HepG2 (cell line): Measurements from ENCODE around the gene HEXD. TPM values are rescaled to one million over a fixed set of nuclear protein-coding genes. Genes with fewer than 3 reads are reported as not detected.
A peak's percentile ranks its signal among the peaks of the same experiment; 100 is the strongest.

Source experiments
- BHLHE40 ChIP-seq: IDR thresholded peaks from 2 replicates; pipeline ENCODE4 v1.6.1; 2011; ENCODE audit warnings: low read length, improper control_type of control experiment
- CBX5 ChIP-seq: sonication (generic); formaldehyde crosslinking; IDR thresholded peaks from 2 replicates; pipeline ENCODE4 v1.4.0; 2020; ENCODE audit warnings: missing genetic modification reagents, borderline replicate concordance
- CCDC6 ChIP-seq: sonication (generic); formaldehyde crosslinking; IDR thresholded peaks from 2 replicates; pipeline ENCODE4 v1.8.1; 2022; ENCODE audit warnings: mild to moderate bottlenecking, missing genetic modification reagents, moderate library complexity
- CHD2 ChIP-seq: IDR thresholded peaks from 2 replicates; pipeline ENCODE4 v1.6.1; 2011; ENCODE audit warnings: low read depth, low read length, improper control_type of control experiment
- ELF3 ChIP-seq: IDR thresholded peaks from 2 replicates; pipeline ENCODE4 v1.6.1; 2016; ENCODE audit warnings: missing genetic modification reagents, missing compliant biosample characterization
- GABPB1 ChIP-seq: IDR thresholded peaks from 2 replicates; pipeline ENCODE4 v1.6.1; 2016; ENCODE audit warnings: mild to moderate bottlenecking, missing genetic modification reagents, moderate library complexity, missing compliant biosample characterization
- GTF2F1 ChIP-seq: fragments of 150-350 bp; IDR thresholded peaks from 2 replicates; pipeline ENCODE4 v1.6.1; 2014; ENCODE audit warnings: low read length
- MAFF ChIP-seq: IDR thresholded peaks from 2 replicates; pipeline ENCODE4 v1.6.1; 2011; ENCODE audit warnings: low read depth, low read length, improper control_type of control experiment
- MTA1 ChIP-seq: sonication (generic); formaldehyde crosslinking; IDR thresholded peaks from 2 replicates; pipeline ENCODE4 v1.4.0; 2020; ENCODE audit warnings: missing genetic modification reagents, mild to moderate bottlenecking, borderline replicate concordance
- NFE2L1 ChIP-seq: sonication (generic); formaldehyde crosslinking; IDR thresholded peaks from 2 replicates; pipeline ENCODE4 v1.4.0; 2020; ENCODE audit warnings: missing genetic modification reagents, mild to moderate bottlenecking, borderline replicate concordance
- PPARG ChIP-seq: conservative IDR thresholded peaks from 2 replicates; pipeline ENCODE4 v1.6.1; 2016; ENCODE audit warnings: missing biosample characterization, missing genetic modification reagents
- RORA ChIP-seq: sonication (generic); formaldehyde crosslinking; IDR thresholded peaks from 2 replicates; pipeline ENCODE4 v1.5.0; 2020; ENCODE audit warnings: mild to moderate bottlenecking, missing genetic modification reagents, moderate library complexity
- SP4 ChIP-seq: sonication (generic); formaldehyde crosslinking; IDR thresholded peaks from 2 replicates; pipeline ENCODE4 v1.8.1; 2023; ENCODE audit warnings: mild to moderate bottlenecking, missing genetic modification reagents
- TOPORS ChIP-seq: sonication (generic); formaldehyde crosslinking; IDR thresholded peaks from 2 replicates; pipeline ENCODE4 v1.8.0; 2023; ENCODE audit warnings: mild to moderate bottlenecking, missing genetic modification reagents
- ZC3H13 ChIP-seq: sonication (generic); formaldehyde crosslinking; IDR thresholded peaks from 2 replicates; pipeline ENCODE4 v1.8.1; 2023; ENCODE audit warnings: mild to moderate bottlenecking, missing genetic modification reagents, moderate library complexity
- ZNF142 ChIP-seq: sonication (generic); formaldehyde crosslinking; IDR thresholded peaks from 2 replicates; pipeline ENCODE4 v1.4.0; 2020; ENCODE audit warnings: missing genetic modification reagents
- ZNF225 ChIP-seq: sonication (generic); formaldehyde crosslinking; IDR thresholded peaks from 2 replicates; pipeline ENCODE4 v1.4.0; 2020; ENCODE audit warnings: mild to moderate bottlenecking, missing genetic modification reagents
- ZNF589 ChIP-seq: sonication (generic); formaldehyde crosslinking; conservative IDR thresholded peaks from 2 replicates; pipeline ENCODE4 v1.8.0; 2022; ENCODE audit warnings: mild to moderate bottlenecking, moderate library complexity, missing genetic modification reagents
- ZNF772 ChIP-seq: sonication (generic); formaldehyde crosslinking; IDR thresholded peaks from 2 replicates; pipeline ENCODE4 v1.5.0; 2020; ENCODE audit warnings: mild to moderate bottlenecking, missing genetic modification reagents
- ZNF777 ChIP-seq: sonication (generic); formaldehyde crosslinking; IDR thresholded peaks from 2 replicates; pipeline ENCODE4 v1.4.0; 2020; ENCODE audit warnings: missing genetic modification reagents
- polyA plus RNA-seq, 8 experiments: library from polyadenylated mRNA; depleted of rRNA in 3 of 8; stranded (reverse) in 7 of 8; unstranded in 1 of 8; fragments of >200 nt; fragmentation: Illumina TruSeq in 4 of 8; extraction: Trizol in 4 of 8; gene quantifications; 2 replicates each; pipeline versions ENCODE4 v1.2.1 to v1.2.3, GENCODE V29; 2011 to 2016; ENCODE audit warnings: low read depth in 4 of 8, missing spikeins in 1 of 8, mixed read lengths in 1 of 8; ENCODE audit not compliant: insufficient read depth in 1 of 8
- total RNA-seq, 5 experiments: library from RNA; depleted of rRNA; stranded (reverse); fragments of >200 nt; fragmentation: Illumina TruSeq; extraction: Trizol; gene quantifications; 2 replicates each; pipeline ENCODE4 v1.2.3, GENCODE V29; 2016; ENCODE audit warnings: low read depth in 1 of 5
- TF ChIP-seq, protein P1 (sequence below): sonication (generic); formaldehyde crosslinking; IDR thresholded peaks from 2 replicates; pipeline ENCODE4 v1.5.0; 2020; ENCODE audit warnings: missing genetic modification reagents
- TF ChIP-seq, protein P2 (sequence below): sonication (generic); formaldehyde crosslinking; conservative IDR thresholded peaks from 2 replicates; pipeline ENCODE4 v1.8.0; 2022; ENCODE audit warnings: mild to moderate bottlenecking, moderate library complexity, missing genetic modification reagents

Gene HEXD
- total and polyA plus RNA-seq, 2 of the 13 experiments (the other 11 are each of a cell fraction or from before 2014, with no cell fraction given): 22.3 to 41.8 TPM

- TF ChIP-seq ZNF142 (no peak), MTA1 (CRISPR knock-in tag) (peak; percentile 77), GABPB1 (CRISPR knock-in tag) (0 out of 2 replicates have a peak, but pooled peaks have one; percentile 12), CHD2 (no peak), PPARG (no peak), ZC3H13 (no peak), ZNF777 (CRISPR knock-in tag) (no peak), TOPORS (CRISPR knock-in tag) (peak; percentile 84), ZNF225 (CRISPR knock-in tag) (no peak), CCDC6 (no peak), CBX5 (peak; percentile 45; the same call in 1 of the 2 replicates), MAFF (no peak), SP4 (CRISPR knock-in tag) (no peak), ZNF589 (CRISPR knock-in tag) (no peak), GTF2F1 (no peak), NFE2L1 (no peak; the same call in 1 of the 2 replicates), ELF3 (CRISPR knock-in tag) (0 out of 2 replicates have a peak, but pooled peaks have one; percentile 48), RORA (CRISPR knock-in tag) (no peak), ZNF772 (no peak), BHLHE40 (no peak)
- TF ChIP-seq, protein P1, sequence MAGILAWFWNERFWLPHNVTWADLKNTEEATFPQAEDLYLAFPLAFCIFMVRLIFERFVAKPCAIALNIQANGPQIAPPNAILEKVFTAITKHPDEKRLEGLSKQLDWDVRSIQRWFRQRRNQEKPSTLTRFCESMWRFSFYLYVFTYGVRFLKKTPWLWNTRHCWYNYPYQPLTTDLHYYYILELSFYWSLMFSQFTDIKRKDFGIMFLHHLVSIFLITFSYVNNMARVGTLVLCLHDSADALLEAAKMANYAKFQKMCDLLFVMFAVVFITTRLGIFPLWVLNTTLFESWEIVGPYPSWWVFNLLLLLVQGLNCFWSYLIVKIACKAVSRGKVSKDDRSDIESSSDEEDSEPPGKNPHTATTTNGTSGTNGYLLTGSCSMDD (CRISPR knock-in tag): no peak
- TF ChIP-seq, protein P2, sequence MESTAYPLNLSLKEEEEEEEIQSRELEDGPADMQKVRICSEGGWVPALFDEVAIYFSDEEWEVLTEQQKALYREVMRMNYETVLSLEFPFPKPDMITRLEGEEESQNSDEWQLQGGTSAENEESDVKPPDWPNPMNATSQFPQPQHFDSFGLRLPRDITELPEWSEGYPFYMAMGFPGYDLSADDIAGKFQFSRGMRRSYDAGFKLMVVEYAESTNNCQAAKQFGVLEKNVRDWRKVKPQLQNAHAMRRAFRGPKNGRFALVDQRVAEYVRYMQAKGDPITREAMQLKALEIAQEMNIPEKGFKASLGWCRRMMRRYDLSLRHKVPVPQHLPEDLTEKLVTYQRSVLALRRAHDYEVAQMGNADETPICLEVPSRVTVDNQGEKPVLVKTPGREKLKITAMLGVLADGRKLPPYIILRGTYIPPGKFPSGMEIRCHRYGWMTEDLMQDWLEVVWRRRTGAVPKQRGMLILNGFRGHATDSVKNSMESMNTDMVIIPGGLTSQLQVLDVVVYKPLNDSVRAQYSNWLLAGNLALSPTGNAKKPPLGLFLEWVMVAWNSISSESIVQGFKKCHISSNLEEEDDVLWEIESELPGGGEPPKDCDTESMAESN (CRISPR knock-in tag): 0 out of 2 replicates have a peak, but pooled peaks have one; percentile 52
Measured at GRCh38 chr17:82461827-82462524, 43.8 kb downstream of the HEXD start (continued).
